Endometrial microvascular endothelial cells (primary cell): ENCODE measurements around the gene C22orf23. TPM values are rescaled to one million over a fixed set of nuclear protein-coding genes. Genes with fewer than 3 reads are reported as not detected.

ENCODE experiments used
- in situ Hi-C: cut with HindIII; loops from 2 replicates; pipeline ENCODE4 v1.10.0; 2017; ENCODE audit warnings: low sequenced_read_pairs, low pct_unique_long_range_greater_than_20kb; ENCODE audit errors: inconsistent ontology term
- total RNA-seq: library from RNA; depleted of rRNA; stranded (reverse); fragments of >200 nt; gene quantifications from one replicate; pipeline ENCODE4 v1.2.3, GENCODE V29; 2015; ENCODE audit errors: inconsistent ontology term

Gene C22orf23
- total RNA-seq, 1 donor from 2014 or later: not detected

DNA sequence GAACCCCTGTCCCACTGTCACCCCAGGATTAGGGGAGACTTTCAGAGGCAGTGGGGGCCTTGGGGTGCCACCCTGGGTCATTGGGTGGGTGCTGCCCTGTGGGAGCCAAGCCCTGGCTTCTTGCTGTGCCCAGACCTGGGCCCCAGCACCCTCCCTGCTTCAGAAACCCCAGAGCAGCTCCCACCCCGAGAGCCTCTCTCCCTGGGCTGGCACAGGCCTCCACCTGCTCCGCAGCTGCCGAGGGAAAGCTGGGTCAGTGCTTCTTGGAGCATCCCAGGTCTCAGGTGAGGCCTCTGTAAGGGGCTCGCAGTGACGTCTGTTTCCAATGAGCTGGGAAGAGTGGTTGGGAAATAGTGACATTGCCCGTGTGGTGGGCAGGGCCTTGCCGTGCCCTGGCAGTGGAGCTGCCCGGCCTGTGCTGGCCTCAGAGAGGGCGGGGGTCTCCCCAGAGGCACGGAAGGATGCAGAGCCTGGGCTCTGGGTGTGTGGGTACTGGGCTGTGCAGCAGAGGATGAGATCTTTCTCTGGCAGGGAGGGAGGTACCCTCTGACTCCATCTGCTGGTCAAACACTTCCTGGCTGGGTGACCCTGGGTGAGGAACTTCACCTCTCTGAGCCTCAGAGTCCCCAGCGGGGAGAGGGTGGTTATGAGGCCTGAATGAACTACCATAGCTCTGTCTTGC lies 23.0 kb downstream of the C22orf23 start:
- in situ Hi-C loops: no loop called here

DNA sequence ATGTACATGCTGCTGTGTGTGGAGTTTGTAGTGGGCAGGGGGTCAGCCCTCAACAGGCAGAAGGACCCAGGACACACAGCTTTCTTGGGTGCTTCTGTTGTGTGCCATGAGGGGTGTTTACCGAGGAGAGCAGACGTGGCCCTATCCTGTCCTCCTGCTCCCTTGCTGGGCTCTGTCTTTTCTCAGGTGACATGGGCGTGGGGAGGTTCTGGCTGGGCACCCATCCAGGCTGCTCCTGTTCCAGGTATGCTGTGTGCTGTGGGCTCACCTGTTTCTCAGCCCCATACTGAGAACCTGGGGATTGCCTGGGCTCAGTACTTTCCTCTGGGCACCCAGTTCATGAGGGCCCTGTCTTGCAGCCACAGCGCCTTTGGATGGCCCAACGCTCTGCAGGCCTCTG lies 24.0 kb downstream of the C22orf23 start:
- in situ Hi-C loops: no loop called here

DNA sequence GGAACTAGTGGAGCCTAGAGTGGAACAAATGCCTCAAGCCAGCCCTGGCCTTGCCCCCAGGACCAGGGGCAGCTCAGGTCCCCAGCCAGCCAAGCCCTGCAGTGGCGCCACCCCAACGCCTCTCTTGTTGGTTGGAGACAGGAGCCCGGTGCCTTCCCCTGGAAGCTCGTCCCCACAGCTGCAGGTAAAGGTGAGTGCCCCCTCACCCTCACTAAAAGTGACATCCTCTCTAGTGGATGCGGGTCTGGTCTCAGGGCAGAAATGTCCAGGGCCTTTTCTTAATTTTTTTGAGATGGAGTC lies 25.8 kb downstream of the C22orf23 start:
- in situ Hi-C loops: no loop called here

DNA sequence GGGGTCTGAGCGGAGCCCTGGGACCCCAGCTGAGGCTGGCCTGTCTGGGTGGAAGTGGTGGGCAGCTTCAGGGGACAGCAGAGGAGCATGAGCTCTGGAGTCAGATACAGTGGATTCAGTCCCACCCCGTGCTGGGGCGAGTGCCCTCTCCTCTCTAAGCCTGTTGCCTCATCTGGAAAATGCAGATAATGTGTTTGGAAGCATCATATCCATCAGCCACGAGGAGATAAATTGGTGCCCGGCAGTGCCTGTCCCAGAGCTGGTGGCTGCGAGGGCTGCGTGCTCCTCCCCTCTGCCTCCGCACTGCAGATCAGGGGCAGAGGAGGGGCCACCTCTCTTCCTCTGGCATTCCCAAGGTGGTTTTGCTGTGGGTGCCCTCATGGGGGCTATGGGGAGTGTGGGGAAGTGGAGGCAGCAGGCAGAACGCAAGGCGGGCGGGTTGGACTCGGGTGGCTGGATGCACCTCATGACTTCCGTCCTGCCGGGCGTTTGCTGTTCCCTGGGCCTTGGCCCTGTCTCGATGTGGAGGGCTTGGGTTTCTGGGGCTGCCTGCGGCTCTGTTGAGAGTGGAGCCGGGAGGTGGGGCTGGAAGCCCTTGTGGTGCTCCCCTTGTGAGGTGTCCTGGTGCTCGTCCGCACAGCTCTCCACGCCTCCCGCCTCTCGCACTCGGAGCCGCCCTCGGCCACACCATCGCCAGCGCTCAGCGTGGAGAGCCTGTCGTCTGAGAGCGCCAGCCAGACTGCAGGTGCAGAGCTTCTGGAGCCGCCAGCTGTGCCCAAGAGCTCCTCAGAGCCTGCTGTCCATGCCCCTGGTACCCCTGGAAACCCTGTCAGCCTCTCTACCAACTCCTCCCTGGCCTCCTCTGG lies 26.4 kb downstream of the C22orf23 start:
- in situ Hi-C loops: no loop called here

DNA sequence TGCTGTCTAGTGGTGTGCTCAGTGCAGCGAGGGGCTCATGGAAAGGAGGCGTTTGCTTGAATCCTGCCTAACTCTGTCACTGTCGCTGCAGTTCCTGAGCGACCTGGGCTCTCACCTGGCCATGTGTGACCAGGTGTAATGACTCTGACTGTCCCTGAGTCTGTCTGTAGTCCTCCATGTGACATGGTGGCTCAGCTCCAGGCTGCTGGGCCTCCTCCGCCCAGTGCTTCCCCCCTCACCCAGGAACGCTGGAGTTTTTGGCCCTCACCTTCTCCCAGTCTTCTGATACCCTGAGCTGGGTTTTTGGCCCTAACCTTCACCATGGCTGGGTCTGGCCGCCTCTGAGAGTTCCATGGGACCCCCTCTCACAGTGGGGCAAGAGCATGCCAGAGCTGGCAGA lies 27.0 kb downstream of the C22orf23 start:
- in situ Hi-C loops: no loop called here

DNA sequence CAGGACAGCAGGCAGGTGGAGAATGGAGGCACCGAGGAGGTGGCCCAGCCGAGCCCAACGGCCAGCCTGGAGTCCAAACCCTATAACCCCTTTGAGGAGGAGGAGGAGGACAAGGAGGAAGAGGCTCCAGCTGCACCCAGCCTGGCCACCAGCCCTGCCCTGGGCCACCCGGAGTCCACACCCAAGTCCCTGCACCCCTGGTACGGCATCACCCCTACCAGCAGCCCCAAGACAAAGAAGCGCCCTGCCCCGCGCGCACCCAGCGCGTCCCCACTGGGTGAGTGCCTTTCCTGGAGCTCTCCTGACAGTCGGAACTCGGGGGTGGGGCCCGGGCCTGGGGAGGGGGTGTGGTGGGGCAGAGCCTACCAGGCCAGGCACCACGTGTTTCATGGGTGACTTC lies 27.6 kb downstream of the C22orf23 start:
- in situ Hi-C loops: no loop called here

DNA sequence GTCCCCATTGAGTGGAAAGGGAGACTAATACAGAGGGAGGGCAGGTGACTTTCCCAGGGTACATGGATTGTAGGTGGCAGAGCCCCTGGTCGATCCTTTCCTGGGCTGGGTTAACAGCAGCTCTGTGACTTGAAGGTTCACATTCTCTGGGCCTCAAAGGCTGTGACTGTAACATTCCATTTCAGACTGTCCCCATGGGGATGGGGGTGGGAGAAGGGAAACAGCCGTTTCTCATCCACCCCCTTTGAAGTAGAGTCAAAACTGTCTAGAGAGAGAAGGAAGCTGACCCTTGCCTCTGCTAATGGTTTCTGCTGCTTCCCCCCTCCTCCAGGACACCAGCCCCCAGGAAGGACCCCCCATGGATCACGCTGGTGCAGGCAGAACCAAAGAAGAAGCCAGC lies 28.1 kb downstream of the C22orf23 start:
- in situ Hi-C loops: no loop called here

- in situ Hi-C loops: no loop called here
Observed at GRCh38 chr22:37924386-37925065, 28.9 kb downstream of the C22orf23 start.

DNA sequence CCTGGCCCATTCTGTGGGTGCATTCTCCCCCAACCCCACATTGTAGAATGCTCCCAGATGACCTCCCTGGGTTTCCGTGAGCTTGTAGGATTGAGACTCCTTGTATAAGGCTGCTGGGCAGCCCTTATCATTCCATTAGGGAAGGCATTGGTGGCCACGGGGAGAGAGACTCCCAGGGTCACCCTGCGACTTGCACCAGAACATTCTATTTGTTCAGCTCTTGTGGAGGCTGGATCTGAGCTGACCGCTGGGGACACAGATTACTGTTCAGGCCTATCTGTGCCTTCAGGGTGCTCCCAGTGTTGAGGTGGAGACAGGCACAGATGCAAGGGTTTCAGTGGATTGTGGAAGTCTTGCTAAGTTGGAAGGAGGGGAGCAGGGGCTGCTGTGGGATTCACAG lies 29.5 kb downstream of the C22orf23 start:
- in situ Hi-C loops: no loop called here

DNA sequence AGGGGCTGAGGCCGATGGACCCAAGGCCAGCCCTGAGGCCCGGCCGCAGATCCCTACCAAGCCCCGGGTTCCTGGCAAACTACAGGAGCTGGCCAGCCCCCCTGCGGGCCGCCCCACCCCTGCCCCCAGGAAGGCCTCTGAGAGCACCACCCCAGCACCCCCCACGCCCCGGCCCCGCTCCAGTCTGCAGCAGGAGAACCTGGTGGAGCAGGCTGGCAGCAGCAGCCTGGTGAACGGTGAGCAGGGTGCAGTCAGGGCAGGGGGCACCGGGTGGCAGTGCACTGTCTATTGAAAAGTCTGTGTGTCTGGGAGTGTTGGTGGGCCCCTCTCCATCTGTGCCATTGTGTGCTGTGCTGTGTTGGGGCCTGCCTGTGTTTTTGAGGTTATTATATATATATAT lies 31.2 kb downstream of the C22orf23 start:
- in situ Hi-C loops: no loop called here

GRCh38 chr22:37920126-37920525 lies 33.3 kb downstream of the C22orf23 start:
- in situ Hi-C loops: no loop called here

DNA sequence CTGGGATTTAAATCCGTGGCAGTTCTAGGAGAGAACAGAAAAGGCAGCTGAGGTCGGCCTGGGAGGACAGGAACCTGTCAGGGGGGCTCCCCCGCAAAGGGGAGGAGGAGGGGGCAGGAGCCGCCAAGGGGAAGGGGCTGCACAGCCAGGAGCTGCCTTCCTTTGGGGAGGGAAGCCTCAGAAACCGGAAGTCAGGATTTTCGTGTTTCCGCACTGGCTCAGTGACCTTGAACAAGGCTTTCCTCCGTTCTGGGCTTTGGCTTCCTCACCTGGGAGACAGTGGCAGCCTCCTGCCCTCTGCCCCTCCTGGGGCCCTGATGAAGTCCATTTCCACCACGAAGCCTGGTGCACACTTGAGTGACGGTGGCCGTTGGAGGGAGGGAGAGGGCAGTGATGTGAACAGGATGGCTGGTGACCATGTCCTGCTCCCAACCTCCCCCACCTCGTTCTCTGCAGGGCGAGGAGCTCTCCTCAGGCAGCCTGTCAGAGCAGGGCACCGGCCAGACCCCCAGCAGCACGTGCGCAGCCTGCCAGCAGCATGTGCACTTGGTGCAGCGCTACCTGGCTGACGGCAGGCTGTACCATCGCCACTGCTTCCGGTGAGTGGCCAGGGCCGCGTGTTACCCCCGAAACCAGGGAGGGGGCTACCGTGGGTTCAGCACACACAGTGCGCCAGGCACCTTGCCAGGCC lies 34.7 kb downstream of the C22orf23 start:
- in situ Hi-C loops: no loop called here

DNA sequence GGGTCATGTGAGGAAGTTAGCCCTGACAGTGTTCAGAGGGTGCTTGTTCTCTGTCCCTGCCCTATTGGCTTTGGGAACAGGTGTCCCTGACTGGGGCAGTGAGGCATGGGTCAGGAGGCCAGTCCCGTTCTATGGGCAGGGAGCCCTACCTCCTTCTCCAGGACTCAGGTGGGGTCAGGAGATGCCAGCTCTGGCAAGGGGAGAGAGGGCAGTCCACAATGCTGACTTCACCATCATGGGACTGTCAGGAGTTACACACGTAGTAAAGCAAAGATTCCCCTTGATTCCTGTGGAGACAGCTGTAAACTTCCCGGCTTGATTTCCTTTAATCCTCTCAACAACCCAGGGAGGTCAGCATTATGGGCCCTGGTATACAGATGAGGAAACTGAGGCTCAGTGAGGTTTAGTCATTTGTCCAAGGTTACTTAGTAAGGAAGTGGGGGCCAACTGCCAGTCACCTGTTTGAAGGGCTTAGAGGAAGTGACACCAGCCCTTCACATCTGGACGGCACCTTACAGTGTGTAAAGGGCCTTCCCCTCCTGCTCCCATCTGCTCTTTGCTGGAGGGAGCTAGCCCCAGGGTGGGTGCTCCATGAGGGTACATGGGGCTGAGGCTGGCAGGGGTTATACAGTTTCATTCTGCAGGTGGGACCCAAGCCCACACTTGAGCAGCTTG lies 35.4 kb downstream of the C22orf23 start:
- in situ Hi-C loops: no loop called here

GRCh38 chr22:37916311-37916710 lies 37.1 kb downstream of the C22orf23 start:
- in situ Hi-C loops: no loop called here

GRCh38 chr22:37913233-37913721 lies 40.1 kb downstream of the C22orf23 start:
- in situ Hi-C loops: no loop called here

- in situ Hi-C loops: no loop called here
Observed at GRCh38 chr22:37912171-37912570, 41.2 kb downstream of the C22orf23 start.

DNA sequence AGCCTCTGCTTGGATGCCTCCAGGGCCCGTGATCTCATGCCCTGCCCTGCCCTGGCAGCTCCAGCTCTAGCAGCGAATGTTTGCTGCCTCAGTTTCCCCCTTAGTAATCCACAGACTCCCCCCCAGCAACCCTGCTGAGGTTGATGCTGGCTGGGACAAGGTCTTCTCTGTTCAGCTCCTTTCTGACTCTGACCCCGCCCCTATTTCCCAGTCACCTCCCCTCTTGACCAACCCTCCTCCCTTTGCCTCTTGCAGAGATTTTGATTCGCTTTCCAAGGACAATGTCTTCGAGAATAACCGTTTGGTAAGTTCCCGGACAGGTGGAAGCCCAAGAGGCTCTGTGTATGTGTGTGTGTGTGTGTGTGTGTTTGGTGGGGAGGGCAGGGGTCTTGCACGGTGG lies 41.7 kb downstream of the C22orf23 start:
- in situ Hi-C loops: no loop called here

GRCh38 chr22:37910890-37911672 lies 42.3 kb downstream of the C22orf23 start:
- in situ Hi-C loops: no loop called here
